ENCODE measurements around the gene IP6K1. TPM values are rescaled to one million over a fixed set of nuclear protein-coding genes. Genes with fewer than 3 reads are reported as not detected.
"Not testable (repeated sequence)": the region's sequence is repeated elsewhere in the genome, so short reads cannot be mapped to it uniquely, and the experiment has no call there.

Gene IP6K1
- total RNA-seq, 1 donor from 2014 or later = 46.4 TPM

DNA sequence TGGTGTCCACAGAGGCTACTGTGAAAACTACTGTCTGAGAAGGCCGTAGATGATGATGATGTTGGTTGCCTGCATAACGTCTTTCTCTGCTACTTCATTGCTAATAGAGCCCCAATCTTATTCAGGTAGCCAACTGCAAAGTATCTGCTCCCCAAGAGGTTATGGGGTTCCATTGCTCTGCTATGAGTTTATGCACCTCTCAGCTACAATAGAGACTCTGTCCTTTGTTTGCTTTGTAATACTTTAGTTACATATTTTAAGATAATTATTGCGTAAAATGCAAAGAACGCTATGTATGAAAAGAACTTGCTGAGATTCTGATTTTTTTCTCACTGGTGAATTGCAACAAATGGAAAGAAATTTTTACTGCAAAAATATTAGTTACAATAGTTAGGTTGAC lies 34.8 kb downstream of the IP6K1 start:
- H3K27me3 Mint-ChIP-seq (ENCODE audit: low read depth) = no peaks in the 10 kb centered on the region
- H3K4me3 Mint-ChIP-seq = no peak overlapping the region
- H3K27ac Mint-ChIP-seq = no peak overlapping the region
- H3K9me3 Mint-ChIP-seq = no peaks in the 10 kb centered on the region
- no peak for DNase-seq (ENCODE audit: low spot score in 2 of 2, unreplicated experiment in 2 of 2)
- peaks cover 11% of the 10 kb centered on the region for H3K36me3 Mint-ChIP-seq
- TF ChIP-seq, protein P1, sequence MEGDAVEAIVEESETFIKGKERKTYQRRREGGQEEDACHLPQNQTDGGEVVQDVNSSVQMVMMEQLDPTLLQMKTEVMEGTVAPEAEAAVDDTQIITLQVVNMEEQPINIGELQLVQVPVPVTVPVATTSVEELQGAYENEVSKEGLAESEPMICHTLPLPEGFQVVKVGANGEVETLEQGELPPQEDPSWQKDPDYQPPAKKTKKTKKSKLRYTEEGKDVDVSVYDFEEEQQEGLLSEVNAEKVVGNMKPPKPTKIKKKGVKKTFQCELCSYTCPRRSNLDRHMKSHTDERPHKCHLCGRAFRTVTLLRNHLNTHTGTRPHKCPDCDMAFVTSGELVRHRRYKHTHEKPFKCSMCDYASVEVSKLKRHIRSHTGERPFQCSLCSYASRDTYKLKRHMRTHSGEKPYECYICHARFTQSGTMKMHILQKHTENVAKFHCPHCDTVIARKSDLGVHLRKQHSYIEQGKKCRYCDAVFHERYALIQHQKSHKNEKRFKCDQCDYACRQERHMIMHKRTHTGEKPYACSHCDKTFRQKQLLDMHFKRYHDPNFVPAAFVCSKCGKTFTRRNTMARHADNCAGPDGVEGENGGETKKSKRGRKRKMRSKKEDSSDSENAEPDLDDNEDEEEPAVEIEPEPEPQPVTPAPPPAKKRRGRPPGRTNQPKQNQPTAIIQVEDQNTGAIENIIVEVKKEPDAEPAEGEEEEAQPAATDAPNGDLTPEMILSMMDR (IDR thresholded peaks at IDR 0.05; ENCODE audit: unreplicated experiment) = no peak
- H3K4me1 Mint-ChIP-seq = peaks cover 14% of the 10 kb centered on the region

DNA sequence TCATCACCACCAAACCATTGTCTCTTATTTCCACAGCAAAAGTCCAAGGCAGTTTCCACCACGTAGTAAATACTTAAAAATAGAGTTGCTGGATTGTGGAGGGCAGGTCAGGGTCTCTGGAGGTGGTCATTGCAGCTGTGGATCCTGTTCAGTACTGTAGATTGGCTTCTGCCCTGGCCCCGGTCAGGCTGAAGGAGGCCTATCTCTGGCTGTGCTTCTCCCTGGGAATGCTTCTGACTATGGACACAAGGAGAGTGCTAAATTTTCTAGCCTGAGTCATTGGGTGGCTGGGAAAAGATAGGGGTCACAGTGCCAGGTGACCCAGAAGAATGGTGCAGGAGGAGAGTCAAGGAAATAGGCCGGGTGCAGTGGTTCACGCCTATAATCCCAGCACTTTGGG lies 36.3 kb downstream of the IP6K1 start:
- Mint-ChIP-seq H3K4me1 (peaks cover 9% of the 10 kb centered on the region), H3K4me3 (no peak overlapping the region), H3K9me3 (no peaks in the 10 kb centered on the region), H3K27me3 (ENCODE audit: low read depth) (no peaks in the 10 kb centered on the region), H3K36me3 (peaks cover 14% of the 10 kb centered on the region), H3K27ac (no peak overlapping the region)
- TF ChIP-seq, protein P1 (IDR thresholded peaks at IDR 0.05; ENCODE audit: unreplicated experiment) = no peak
- no peak for DNase-seq (ENCODE audit: low spot score in 2 of 2, unreplicated experiment in 2 of 2)

DNA sequence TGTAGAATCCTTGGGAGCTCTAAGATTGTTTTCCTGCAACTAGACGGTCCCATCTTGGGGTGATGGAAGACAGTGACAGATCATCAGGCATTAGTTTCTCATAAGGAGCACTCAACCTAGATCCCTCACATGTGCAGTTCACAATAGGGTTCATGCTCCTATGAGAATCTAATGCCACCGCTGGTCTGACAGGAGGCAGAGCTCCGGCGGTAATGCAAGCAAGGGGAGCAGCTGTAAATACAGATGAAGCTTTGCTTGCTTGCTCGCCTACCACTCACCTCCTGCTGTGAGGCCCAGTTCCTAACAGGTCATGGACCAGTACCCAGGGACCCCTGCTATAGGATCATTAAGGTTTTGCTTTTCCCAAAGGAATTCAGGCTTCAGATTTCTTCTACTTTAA lies 37.5 kb downstream of the IP6K1 start:
- DNase-seq (ENCODE audit: low spot score in 2 of 2, unreplicated experiment in 2 of 2); H3K9me3 Mint-ChIP-seq; H3K27me3 Mint-ChIP-seq (ENCODE audit: low read depth); H3K4me3 Mint-ChIP-seq; H3K4me1 Mint-ChIP-seq: not testable (repeated sequence)
- peaks cover 22% of the 10 kb centered on the region for H3K36me3 Mint-ChIP-seq
- peak overlapping the region; percentile 4 for H3K27ac Mint-ChIP-seq

DNA sequence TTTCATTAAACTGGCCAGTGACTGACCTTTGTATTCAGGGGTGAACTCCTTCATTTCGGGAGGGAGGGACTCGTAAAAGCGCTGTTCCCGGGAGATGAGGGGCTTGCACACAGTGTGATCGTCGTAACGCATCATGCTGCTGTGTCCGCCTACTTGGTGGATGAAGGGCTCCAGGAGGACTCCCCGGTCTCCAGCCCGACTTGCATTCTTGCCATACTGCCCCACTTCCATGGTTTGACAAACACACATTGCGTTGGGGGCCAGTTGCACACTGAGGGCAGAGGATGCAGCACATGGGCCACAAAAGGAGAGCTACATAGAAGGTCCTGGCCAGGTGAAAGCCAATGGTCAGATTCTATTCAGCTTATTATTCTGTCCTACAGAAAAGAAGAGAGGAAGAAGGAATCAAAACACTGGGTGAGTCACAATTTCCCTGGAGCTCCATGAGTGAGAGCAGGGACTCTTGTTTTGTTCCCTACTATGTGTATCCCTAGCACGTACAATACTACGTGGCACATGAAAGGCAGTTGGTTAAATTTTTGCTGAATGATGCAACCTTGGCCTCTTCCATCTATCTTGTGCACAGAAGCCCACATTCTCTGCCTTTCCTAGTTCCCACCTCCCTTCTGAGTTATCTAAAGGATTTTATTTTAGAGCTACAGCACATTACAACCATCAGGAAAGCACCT lies 38.4 kb downstream of the IP6K1 start:
- no peak overlapping the region for H3K4me3 Mint-ChIP-seq
- H3K36me3 Mint-ChIP-seq = peaks cover 18% of the 10 kb centered on the region
- TF ChIP-seq, protein P1 (IDR thresholded peaks at IDR 0.05; ENCODE audit: unreplicated experiment) = no peak
- H3K27ac Mint-ChIP-seq = no peak overlapping the region
- H3K27me3 Mint-ChIP-seq (ENCODE audit: low read depth) = no peaks in the 10 kb centered on the region
- no peak for DNase-seq (ENCODE audit: low spot score in 2 of 2, unreplicated experiment in 2 of 2)
- H3K4me1 Mint-ChIP-seq = peaks cover under 1% of the 10 kb centered on the region
- no peaks in the 10 kb centered on the region for H3K9me3 Mint-ChIP-seq

DNA sequence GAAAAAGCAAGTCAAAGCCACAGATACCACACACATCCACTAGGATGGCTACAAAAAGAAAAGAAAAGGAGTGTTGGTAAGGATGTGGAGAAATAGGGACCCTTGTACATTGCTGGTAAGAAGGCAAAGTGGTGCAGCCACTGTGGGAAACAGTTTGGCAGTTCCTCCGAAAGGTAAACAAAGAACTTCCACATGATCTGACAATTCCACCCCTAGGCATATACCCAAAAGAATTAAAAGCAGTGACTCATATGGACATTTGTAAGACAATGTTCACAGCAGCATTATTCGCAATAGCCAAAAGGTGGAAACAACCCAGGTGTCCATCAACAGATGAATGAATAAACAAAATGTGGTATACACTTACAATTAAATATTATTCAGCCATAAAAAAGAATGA lies 40.4 kb downstream of the IP6K1 start:
- Mint-ChIP-seq H3K27me3 (ENCODE audit: low read depth) (no peaks in the 10 kb centered on the region), H3K4me3 (no peak overlapping the region), H3K27ac (no peak overlapping the region), H3K9me3 (no peaks in the 10 kb centered on the region), H3K4me1 (no peaks in the 10 kb centered on the region), H3K36me3 (peaks cover 18% of the 10 kb centered on the region)
- DNase-seq (ENCODE audit: low spot score in 2 of 2, unreplicated experiment in 2 of 2) = no peak
- TF ChIP-seq, protein P1 (IDR thresholded peaks at IDR 0.05; ENCODE audit: unreplicated experiment) = no peak

DNA sequence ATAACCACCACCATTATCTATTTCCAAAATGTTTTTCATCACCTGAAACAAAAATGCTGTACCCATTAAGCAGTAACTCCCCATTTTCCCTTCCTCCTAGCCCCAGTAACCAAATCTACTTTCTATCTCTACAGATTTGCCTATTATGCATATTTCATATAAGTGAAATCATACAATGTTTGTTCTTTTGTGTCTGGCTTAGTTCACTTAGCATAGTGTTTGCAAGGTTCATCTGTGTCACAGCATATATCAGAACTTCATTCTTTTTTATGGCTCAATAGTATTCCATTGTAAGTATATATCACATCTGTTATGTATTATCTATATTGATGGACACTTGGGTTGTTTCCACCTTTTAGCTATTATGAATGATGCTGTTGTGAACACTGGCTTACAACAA lies 45.9 kb downstream of the IP6K1 start:
- Mint-ChIP-seq H3K27me3 (ENCODE audit: low read depth) (no peaks in the 10 kb centered on the region), H3K4me1 (no peaks in the 10 kb centered on the region), H3K9me3 (no peaks in the 10 kb centered on the region), H3K4me3 (no peak overlapping the region), H3K27ac (no peak overlapping the region), H3K36me3 (peaks cover 33% of the 10 kb centered on the region)
- TF ChIP-seq, protein P1 (IDR thresholded peaks at IDR 0.05; ENCODE audit: unreplicated experiment) = no peak
- no peak for DNase-seq (ENCODE audit: low spot score in 2 of 2, unreplicated experiment in 2 of 2)

Measured in mesothelial cell of epicardium (in vitro differentiated cells).